Fibroblast of the aortic adventitia (primary cell): ENCODE results near the gene IQCK. TPM values are rescaled to one million over a fixed set of nuclear protein-coding genes. Genes with fewer than 3 reads are reported as not detected.

Experiments
- DNase-seq: peaks from one replicate; pipeline ENCODE4 v3.0.0-alpha.2; 2010; ENCODE audit warnings: low read depth
- H3K4me3 ChIP-seq: 2 replicates; pipeline ENCODE4 v1.5.1; 2011; ENCODE audit warnings: low read depth, mild to moderate bottlenecking, control low read depth, low read length, moderate library complexity
- total RNA-seq: library from RNA; depleted of rRNA; stranded (reverse); fragments of >200 nt; gene quantifications from 2 replicates; pipeline ENCODE4 v1.2.3, GENCODE V29; 2012; ENCODE audit warnings: low replicate concordance
- TF ChIP-seq, protein P1 (sequence below): IDR thresholded peaks from 2 replicates; pipeline ENCODE4 v1.5.1; 2011; ENCODE audit warnings: mild to moderate bottlenecking, low read length, control low read depth, inconsistent platforms; ENCODE audit not compliant: insufficient read depth

IQCK gene
- total RNA-seq, 1 donor: 22.3 TPM

GRCh38 chr16:19766988-19767387 lies 48.9 kb downstream of the IQCK start:
- TF ChIP-seq, protein P1, sequence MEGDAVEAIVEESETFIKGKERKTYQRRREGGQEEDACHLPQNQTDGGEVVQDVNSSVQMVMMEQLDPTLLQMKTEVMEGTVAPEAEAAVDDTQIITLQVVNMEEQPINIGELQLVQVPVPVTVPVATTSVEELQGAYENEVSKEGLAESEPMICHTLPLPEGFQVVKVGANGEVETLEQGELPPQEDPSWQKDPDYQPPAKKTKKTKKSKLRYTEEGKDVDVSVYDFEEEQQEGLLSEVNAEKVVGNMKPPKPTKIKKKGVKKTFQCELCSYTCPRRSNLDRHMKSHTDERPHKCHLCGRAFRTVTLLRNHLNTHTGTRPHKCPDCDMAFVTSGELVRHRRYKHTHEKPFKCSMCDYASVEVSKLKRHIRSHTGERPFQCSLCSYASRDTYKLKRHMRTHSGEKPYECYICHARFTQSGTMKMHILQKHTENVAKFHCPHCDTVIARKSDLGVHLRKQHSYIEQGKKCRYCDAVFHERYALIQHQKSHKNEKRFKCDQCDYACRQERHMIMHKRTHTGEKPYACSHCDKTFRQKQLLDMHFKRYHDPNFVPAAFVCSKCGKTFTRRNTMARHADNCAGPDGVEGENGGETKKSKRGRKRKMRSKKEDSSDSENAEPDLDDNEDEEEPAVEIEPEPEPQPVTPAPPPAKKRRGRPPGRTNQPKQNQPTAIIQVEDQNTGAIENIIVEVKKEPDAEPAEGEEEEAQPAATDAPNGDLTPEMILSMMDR: no peak
- no peak overlapping the region for H3K4me3 ChIP-seq
- no peak for DNase-seq

DNA sequence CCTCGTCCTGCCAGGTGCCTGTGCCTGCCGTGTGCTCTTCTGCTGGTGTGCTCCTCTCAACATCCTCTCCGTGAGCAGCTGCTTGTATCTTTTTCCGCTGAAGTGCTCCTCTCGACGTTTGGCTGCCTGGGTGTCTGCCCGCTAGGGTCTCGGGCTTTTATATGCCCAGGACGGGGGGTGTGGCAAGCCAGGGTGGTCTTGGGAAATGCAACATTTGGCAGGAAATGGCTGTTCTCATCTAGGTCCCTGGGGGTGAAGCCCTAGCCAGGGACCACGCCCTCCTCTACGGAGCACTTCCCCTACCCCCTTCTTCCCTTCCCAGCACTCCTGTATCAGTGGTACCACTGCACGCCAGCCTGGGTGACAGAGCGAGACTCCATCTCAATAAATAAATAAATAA lies 49.4 kb downstream of the IQCK start:
- H3K4me3 ChIP-seq: no peak overlapping the region
- TF ChIP-seq, protein P1: no peak
- no peak for DNase-seq

DNA sequence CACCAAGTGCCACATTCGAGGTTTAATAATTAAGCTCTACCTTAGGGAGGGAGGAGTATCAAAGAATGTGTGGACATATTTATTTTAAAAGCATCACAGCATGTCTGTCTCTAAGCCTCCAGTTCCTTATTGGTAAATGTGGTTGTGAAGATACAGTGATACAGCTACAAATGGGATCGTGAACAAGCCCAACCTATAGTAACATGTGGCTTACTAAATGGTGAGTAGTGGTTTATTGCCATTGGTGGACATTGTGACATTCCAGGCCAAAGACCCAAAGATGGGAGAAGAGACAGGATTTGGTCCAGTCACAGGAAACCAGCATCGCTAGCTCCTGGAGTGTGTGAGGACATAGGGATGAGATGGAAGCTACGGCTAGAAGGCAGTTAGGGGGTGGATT lies 51.2 kb downstream of the IQCK start:
- no peak overlapping the region for H3K4me3 ChIP-seq
- TF ChIP-seq, protein P1: no peak
- no peak for DNase-seq

GRCh38 chr16:19771040-19771439 lies 53.0 kb downstream of the IQCK start:
- no peak for DNase-seq
- no peak overlapping the region for H3K4me3 ChIP-seq
- TF ChIP-seq, protein P1: no peak

DNA sequence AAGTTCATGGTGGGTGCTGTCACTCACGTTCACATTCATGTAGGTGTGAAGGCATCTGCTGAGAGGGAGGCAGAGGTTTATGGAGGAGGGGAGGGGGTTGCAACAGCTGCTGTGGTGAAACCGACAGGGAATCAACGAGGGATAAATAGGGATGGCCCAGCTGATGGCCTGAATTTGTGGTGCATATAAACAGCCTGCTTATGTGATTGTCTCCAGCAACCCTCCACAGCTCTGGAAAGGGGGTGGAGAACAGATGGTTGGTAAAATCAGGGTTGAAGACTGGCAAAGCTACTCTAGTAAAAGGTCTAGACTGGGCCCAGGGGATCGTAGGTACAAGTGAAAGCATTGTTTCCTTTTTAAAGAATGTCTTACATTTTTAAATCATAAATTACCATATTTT lies 53.7 kb downstream of the IQCK start:
- H3K4me3 ChIP-seq: no peak overlapping the region
- TF ChIP-seq, protein P1: no peak
- no peak for DNase-seq

DNA sequence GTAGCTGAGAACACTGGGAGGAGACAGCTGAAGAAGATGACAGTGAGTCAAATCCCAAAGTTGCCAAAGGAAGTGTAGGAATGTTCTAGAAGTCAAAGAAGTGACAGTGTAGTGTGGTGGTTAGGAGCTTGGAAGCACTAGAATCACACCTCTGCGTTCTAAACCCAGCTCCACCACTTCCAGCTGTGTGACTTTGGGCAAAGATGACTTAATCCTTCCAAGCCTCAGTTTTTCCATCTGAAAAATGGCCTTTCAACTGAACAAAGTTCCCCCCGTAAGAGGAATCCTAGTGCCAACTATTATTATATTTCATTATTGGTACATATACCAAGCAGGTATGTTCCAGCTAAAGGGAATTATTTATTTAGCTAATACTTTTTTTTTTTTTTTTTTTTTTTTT lies 56.0 kb downstream of the IQCK start:
- no peak overlapping the region for H3K4me3 ChIP-seq
- TF ChIP-seq, protein P1: no peak
- no peak for DNase-seq

DNA sequence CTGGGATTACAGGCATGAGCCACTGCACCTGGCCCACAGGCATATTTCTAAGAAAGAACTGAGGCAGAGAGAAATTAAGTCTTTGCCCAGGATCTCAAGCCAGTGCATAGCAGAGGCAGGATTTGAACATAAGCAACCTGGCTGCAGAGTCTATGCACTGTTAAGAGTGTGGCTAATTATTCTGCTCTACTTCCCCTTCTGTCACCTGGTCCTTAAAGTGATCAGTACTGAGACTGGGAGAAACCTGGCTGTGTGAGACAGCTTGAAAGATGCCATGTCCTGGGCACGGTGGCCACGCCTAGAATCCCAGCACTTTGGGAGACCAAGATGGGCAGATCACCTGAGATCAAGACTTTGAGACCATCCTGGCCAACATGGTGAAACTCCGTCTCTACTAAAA lies 58.1 kb downstream of the IQCK start:
- no peak for DNase-seq
- TF ChIP-seq, protein P1: no peak
- no peak overlapping the region for H3K4me3 ChIP-seq
